SH-SY5Y (cell line): ENCODE data around the gene KCTD16.

Experiments used
- GATA2 ChIP-seq: IDR thresholded peaks from 2 replicates; pipeline ENCODE4 v1.6.1; 2011; ENCODE audit warnings: mild to moderate bottlenecking, low read depth, low read length
- GATA3 ChIP-seq: IDR thresholded peaks from 2 replicates; pipeline ENCODE4 v1.6.1; 2011; ENCODE audit warnings: low read depth, mild to moderate bottlenecking, low read length, moderate library complexity

GRCh38 chr5:144510845-144511579 lies 340.3 kb downstream of the KCTD16 start:
- TF ChIP-seq GATA2, result no peak
- TF ChIP-seq GATA3, result no peak
